ENCODE results near the gene PRRC2A.
A peak's percentile ranks its signal among the peaks of the same experiment; 100 is the strongest.

Gene PRRC2A

DNA sequence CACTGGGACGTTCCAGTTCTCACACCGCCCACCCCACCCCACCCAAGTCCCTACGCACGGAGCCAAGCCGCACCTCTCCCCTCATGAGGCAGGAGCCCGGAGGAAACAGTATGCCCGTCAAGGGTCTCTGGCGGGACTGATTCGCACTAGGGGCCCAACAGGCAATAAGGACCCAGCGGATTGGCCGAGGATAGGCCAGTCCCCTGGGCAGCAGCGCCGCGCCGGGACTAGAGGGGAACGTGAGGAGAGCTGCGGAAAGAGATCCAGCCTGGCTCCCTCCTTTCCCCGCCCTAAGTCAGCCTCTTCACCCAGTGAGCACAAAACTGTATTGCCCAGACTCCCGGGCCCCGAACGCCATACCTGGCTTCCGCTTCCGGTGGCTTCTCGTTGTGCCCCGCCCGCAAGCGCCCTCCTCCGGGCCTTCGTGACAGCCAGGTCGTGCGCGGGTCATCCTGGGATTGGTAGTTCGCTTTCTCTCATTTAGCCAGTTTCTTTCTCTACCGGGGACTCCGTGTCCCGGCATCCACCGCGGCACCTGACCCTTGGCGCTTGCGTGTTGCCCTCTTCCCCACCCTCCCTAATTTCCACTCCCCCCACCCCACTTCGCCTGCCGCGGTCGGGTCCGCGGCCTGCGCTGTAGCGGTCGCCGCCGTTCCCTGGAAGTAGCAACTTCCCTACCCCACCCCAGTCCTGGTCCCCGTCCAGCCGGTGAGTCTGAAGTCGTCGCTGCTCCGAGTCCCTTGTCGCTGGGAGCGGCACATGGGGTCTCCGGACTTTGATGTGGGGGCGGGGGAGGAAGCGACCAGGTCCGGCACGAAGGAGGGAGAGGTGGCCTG, 45.2 kb downstream of the PRRC2A start, which contains the start of gene CSNK2B:
CSNK2B (plus strand) TSS at position 580 of the 836 bp plus-strand sequence. CDS start 752 bp downstream, outside the sequence.
- peak within 1 kb of the TSS; percentile 85 for H3K4me3 ChIP-seq (replicated peaks; ENCODE audit: insufficient read depth, low read length)
- peak; percentile 98 to 99 for DNase-seq (ENCODE audit: low read depth in 1 of 2, low spot score in 1 of 2)
- no peaks in the 10 kb centered on the region for H3K27me3 ChIP-seq (ENCODE audit: insufficient read depth, poor library complexity, severe bottlenecking)
- H3K27ac ChIP-seq (replicated peaks): peak within 1 kb of the TSS; percentile 100
- TF ChIP-seq SPI1 (IDR thresholded peaks at IDR 0.05; ENCODE audit: borderline replicate concordance, low read depth) (no peak; the same call in none of the 2 replicates), GABPA (IDR thresholded peaks at IDR 0.05; ENCODE audit: low read depth) (peak; percentile 89), POLR2AphosphoS5 (IDR thresholded peaks at IDR 0.05; ENCODE audit: low read depth) (peak; percentile 53)
- TF ChIP-seq, protein P1, sequence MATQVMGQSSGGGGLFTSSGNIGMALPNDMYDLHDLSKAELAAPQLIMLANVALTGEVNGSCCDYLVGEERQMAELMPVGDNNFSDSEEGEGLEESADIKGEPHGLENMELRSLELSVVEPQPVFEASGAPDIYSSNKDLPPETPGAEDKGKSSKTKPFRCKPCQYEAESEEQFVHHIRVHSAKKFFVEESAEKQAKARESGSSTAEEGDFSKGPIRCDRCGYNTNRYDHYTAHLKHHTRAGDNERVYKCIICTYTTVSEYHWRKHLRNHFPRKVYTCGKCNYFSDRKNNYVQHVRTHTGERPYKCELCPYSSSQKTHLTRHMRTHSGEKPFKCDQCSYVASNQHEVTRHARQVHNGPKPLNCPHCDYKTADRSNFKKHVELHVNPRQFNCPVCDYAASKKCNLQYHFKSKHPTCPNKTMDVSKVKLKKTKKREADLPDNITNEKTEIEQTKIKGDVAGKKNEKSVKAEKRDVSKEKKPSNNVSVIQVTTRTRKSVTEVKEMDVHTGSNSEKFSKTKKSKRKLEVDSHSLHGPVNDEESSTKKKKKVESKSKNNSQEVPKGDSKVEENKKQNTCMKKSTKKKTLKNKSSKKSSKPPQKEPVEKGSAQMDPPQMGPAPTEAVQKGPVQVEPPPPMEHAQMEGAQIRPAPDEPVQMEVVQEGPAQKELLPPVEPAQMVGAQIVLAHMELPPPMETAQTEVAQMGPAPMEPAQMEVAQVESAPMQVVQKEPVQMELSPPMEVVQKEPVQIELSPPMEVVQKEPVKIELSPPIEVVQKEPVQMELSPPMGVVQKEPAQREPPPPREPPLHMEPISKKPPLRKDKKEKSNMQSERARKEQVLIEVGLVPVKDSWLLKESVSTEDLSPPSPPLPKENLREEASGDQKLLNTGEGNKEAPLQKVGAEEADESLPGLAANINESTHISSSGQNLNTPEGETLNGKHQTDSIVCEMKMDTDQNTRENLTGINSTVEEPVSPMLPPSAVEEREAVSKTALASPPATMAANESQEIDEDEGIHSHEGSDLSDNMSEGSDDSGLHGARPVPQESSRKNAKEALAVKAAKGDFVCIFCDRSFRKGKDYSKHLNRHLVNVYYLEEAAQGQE (IDR thresholded peaks at IDR 0.05; ENCODE audit: insufficient replicate concordance, low read depth): peak; percentile 47
- TF ChIP-seq, protein P2, sequence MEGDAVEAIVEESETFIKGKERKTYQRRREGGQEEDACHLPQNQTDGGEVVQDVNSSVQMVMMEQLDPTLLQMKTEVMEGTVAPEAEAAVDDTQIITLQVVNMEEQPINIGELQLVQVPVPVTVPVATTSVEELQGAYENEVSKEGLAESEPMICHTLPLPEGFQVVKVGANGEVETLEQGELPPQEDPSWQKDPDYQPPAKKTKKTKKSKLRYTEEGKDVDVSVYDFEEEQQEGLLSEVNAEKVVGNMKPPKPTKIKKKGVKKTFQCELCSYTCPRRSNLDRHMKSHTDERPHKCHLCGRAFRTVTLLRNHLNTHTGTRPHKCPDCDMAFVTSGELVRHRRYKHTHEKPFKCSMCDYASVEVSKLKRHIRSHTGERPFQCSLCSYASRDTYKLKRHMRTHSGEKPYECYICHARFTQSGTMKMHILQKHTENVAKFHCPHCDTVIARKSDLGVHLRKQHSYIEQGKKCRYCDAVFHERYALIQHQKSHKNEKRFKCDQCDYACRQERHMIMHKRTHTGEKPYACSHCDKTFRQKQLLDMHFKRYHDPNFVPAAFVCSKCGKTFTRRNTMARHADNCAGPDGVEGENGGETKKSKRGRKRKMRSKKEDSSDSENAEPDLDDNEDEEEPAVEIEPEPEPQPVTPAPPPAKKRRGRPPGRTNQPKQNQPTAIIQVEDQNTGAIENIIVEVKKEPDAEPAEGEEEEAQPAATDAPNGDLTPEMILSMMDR (IDR thresholded peaks at IDR 0.05; ENCODE audit: insufficient read depth, low read length): no peak

DNA sequence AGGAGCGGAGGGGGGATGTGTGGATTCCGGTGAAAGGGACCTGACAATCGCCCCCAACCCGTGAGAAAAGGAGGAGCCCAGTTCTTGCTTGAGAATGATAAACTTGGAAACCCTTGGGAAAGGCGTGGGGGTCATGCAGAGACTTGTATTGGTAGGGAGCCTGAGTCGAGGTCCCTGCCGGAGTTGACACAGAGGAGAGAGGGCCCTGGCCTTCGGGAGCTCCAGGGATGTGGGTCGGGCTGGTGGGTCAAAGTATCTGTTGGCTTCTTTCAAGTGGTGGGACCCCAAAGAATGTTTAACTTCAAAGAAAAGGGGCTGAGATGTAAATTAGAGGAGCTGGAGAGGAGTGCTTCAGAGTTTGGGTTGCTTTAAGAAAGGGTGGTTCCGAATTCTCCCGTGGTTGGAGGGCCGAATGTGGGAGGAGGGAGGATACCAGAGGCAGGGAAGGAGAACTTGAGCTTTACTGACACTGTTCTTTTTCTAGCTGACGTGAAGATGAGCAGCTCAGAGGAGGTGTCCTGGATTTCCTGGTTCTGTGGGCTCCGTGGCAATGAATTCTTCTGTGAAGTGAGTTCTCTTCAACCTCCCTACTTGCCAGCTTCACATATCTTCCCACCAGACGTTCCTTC, 45.9 kb downstream of the PRRC2A start:
- Histone ChIP-seq H3K27ac (replicated peaks) (peak overlapping the region; percentile 100), H3K4me3 (replicated peaks; ENCODE audit: insufficient read depth, low read length) (peak overlapping the region; percentile 85), H3K27me3 (ENCODE audit: insufficient read depth, poor library complexity, severe bottlenecking) (no peaks in the 10 kb centered on the region)
- DNase-seq (ENCODE audit: low read depth in 1 of 2, low spot score in 1 of 2): no peak
- TF ChIP-seq SPI1 (IDR thresholded peaks at IDR 0.05; ENCODE audit: borderline replicate concordance, low read depth) (no peak), POLR2AphosphoS5 (IDR thresholded peaks at IDR 0.05; ENCODE audit: low read depth) (no peak), GABPA (IDR thresholded peaks at IDR 0.05; ENCODE audit: low read depth) (no peak)
- TF ChIP-seq, protein P1 (IDR thresholded peaks at IDR 0.05; ENCODE audit: insufficient replicate concordance, low read depth): no peak
- TF ChIP-seq, protein P2 (IDR thresholded peaks at IDR 0.05; ENCODE audit: insufficient read depth, low read length): no peak

DNA sequence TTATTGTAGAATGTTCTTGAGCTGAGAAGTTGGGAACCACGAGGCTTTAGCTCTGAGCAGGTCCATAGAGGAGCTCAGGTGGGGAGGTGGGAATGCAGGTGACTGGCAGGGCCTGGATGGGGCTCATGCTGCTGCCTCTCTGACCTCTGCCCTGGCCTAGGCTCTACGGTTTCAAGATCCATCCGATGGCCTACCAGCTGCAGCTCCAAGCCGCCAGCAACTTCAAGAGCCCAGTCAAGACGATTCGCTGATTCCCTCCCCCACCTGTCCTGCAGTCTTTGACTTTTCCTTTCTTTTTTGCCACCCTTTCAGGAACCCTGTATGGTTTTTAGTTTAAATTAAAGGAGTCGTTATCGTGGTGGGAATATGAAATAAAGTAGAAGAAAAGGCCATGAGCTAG, 49.2 kb downstream of the PRRC2A start, which contains the start of gene LY6G5B:
LY6G5B (plus strand) TSS at position 301 of the 400 bp plus-strand sequence. CDS start 975 bp downstream, outside the sequence.
- H3K27ac ChIP-seq (replicated peaks): no peak within 1 kb of the TSS
- no peak for DNase-seq (ENCODE audit: low read depth in 1 of 2, low spot score in 1 of 2)

More for the DNA sequence above, 49.2 kb downstream of the PRRC2A start, which contains the start of gene LY6G5B:
- H3K4me3 ChIP-seq (replicated peaks; ENCODE audit: insufficient read depth, low read length): no peak within 1 kb of the TSS
- H3K27me3 ChIP-seq (ENCODE audit: insufficient read depth, poor library complexity, severe bottlenecking): no peaks in the 10 kb centered on the region
- TF ChIP-seq, protein P1 (IDR thresholded peaks at IDR 0.05; ENCODE audit: insufficient replicate concordance, low read depth): no peak
- TF ChIP-seq POLR2AphosphoS5 (IDR thresholded peaks at IDR 0.05; ENCODE audit: low read depth) (no peak), SPI1 (IDR thresholded peaks at IDR 0.05; ENCODE audit: borderline replicate concordance, low read depth) (no peak), GABPA (IDR thresholded peaks at IDR 0.05; ENCODE audit: low read depth) (no peak)
- TF ChIP-seq, protein P2 (IDR thresholded peaks at IDR 0.05; ENCODE audit: insufficient read depth, low read length): no peak
